HG03135 (cell line): ENCODE measurements around the gene MAP2K1.
"Not testable (repeated sequence)": the region's sequence is repeated elsewhere in the genome, so short reads cannot be mapped to it uniquely, and the experiment has no call there.

Experiments
- ATAC-seq: cut with Tn5 transposase; IDR thresholded peaks from one replicate; pipeline ENCODE4 v1.9.1; 2021; ENCODE audit warnings: mild to moderate bottlenecking, moderate library complexity; ENCODE audit not compliant: unreplicated experiment

The MAP2K1 gene

DNA sequence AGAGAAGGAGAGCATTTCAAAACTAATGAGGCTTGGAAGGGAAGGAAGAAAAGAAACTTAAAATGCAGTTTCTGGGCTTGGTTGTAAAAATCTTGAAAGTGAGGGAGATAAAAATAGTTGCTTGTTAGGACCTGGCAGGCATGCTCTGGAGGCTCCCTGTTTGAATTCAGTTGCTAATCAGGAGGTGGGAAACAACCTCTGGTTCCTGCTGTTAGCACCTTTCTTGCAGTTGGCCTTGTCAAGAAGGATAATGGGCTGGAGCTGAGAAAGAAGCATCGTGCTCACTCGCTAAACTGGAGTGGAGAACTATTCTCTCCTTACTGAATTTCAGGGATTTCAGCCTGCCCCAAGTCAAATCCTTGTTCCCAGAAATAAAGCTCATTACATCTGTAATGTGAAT lies 87.4 kb downstream of the MAP2K1 start:
- ATAC-seq: no peak

DNA sequence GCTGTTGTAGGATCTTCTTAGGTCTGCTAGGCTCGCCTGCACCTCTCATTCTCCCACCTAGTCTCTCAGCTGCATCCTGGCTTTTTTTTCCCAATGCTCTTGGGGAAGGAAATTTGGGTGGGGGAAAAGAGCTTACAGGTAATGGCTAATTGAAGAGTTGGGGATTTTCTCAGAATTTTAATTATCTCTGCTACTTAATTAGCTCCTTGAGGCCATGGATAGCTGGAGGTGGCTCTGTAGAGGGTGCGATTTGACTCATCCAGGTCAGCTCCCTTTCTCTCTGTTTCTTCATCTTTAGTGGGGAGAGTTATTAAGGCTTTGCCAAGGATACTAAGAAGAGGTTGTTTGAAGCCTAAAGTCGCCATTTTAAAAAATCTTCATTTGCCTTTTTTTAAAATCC lies 88.3 kb downstream of the MAP2K1 start:
- no peak for ATAC-seq

DNA sequence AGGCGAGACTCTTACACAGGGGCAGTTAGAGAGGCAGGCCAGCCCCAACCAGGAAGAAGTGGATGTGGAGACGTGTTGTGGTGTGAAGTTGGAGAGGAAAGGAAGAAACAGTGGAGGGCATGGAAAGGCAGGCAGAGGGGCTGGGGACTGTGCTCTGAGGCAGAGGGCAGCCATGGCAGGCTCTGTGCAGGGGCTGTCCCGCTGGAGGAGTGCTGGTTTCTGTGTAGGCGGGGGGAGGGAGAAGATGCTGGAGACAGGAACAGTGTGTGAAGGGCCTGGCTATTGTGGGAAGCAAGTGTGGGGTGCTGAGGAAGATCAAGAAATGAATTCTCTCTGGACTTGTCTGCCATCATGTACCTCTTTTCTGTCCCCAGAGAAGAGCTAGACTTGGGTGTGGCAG lies 89.8 kb downstream of the MAP2K1 start:
- no peak for ATAC-seq

DNA sequence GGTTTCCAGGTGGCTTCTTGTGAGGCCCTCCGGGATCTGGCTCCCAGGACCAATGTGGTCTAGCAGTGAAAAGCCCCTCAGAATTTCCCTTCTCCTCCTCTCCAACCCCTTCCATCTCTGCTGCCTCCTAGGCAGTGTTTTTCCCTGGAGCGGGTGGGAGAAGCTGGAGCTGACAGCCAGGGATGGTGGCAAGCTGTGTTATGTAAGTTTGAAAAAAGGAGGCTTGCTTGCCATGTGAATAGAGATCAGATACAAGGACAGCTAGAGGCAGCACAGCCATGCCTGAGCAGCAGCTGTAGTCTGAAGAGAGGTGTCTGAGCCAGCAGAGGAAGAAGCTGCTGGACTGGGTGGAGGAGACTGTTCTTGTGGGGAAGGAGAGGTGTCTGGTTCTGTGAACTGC lies 90.3 kb downstream of the MAP2K1 start:
- no peak for ATAC-seq

DNA sequence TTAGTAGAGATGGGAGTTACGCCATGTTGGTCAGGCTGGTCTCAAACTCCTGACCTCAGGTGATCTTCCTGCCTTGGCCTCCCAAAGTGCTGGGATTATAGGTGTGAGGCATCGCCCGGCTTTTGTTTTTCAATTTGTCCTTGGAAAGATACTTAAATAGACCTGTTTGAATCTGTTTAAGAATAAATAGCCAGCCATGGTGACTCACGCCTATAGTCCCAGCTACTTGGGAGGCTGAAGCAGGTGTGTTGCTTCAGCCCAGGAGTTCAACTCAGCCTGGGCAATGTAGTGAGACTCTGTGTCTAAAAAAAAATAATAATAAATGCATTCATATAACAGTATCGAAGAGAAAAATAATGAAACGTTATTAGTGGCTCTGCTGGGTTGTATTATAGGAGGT lies 93.6 kb downstream of the MAP2K1 start:
- no peak for ATAC-seq

DNA sequence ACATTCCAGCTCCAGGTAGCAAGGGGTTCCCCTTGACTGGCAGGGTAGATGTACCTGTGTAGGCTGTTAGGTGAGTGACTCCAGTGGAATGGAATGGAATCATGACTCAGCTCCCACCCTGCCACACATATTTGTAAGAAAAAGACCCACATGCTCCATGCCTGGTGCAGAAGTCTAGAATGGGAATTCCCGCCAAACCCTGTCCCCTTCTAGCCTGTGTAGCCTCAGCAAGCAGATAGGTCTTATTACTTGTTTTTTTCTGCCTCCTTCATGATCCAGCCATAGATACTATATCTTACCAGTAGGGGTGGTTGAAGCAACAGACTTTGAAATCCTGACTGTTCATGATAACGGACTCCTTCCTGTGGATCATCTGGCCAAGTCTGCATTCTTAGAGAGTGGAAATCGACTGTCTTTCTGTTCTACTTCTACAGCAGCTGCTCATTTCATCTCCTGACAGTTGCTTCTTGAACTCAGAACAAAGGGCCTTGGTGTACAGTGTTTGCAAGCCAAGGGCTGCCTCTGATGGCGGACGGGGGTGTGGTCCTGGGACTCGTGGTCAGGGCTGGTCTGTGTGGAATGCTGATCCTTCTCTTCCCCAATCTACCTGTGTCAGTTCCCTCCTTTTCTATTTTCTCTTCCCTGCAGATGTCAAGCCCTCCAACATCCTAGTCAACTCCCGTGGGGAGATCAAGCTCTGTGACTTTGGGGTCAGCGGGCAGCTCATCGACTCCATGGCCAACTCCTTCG lies 94.6 kb downstream of the MAP2K1 start:
- no peak for ATAC-seq

DNA sequence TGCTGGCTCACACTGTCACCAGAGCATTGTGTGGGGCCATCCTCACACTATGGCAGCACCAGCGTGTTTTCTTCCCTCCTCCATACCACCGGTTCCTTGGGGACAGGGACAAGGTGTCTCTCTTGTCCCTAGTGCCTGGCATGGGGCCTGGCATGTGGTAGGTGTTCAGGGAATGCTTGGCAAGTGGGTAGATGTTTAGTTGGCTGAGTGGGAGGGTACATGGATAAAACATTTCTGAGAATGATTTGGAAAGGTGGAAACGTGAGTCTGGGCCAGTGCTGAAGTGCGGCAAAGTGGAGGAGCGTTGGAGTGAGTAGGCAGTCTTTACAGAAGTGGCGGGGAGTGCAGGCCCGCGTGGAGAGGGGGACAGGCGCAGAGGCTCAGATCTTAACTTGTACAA lies 95.8 kb downstream of the MAP2K1 start:
- ATAC-seq: no peak

DNA sequence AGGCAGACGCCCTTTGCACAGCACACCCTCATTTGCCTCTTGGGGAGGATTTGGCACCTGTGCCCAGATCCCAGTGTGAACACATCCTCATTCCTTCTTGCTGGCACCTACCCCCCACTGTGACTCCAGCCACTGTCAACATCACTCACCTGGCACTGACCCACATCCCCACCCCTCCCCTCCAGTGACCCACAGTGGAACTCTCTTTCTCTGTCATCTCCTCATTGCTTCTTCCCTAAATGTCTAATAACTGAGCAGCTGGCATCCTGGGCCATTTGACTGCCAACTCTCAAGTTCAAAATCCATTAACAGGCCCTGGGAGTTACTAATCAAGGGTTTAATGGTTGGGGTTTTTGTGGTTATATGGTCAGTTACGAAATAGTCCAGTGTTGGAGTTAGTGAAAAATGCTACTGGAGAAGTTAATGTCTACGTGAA lies 96.4 kb downstream of the MAP2K1 start:
- ATAC-seq: no peak

DNA sequence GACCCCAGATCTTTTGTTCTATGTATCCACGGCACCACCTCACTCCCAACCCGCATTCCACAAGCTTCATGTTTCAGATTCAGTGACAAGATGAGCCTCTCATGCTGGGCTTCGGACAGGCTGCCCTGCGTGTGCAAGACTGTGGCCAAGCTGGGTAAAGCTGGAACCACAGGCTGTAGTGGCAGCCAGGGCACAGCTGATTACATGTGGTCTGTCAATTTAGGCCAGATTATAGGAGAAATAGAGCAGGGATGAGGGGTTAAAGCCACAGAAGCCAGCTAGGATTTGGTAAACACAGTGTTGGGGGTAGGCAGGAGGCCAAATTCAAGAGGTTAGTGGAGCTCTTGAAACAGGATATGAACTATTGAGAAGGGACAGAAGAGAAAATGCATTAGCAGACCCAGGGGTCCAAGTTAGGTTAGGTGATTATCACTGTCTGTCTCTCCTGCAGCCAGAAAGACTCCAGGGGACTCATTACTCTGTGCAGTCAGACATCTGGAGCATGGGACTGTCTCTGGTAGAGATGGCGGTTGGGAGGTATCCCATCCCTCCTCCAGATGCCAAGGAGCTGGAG lies 97.9 kb downstream of the MAP2K1 start:
- ATAC-seq: no peak

DNA sequence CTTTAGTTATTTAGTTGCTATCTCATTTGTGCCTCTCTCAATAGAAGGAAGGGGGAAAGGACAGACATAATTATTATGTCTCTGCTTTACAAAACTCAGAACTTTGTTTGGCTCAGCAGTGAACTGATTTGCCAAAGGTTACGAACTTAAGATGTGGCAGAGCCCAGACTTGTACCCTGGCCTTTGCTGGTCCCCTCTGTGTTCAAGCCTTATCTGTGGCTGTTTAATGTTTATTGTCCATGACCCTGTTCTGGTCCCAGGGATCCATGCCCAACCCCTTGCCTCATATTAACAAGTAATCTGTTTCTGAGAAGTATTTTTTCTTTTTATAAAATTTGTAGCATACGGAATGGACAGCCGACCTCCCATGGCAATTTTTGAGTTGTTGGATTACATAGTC lies 100.2 kb downstream of the MAP2K1 start:
- ATAC-seq: no peak

DNA sequence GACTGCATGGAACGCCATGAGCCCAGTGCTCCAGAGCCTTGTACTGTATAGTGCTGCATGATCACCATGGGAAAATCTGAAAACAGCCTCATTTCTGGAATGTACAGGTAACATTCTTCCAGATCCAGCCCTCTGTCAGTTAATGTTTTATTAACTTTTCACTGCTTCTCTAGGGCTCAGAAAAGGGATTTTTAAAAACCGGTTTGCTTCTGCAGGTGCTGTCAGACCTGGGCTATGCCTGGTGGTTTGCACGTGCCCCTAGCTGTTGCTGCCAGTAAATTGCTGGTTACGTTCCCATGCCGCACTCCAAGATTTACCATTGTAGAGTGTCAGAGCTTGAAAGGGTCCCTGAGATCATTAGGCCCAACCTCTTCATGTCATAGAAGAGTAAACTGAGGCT lies 101.8 kb downstream of the MAP2K1 start:
- no peak for ATAC-seq

DNA sequence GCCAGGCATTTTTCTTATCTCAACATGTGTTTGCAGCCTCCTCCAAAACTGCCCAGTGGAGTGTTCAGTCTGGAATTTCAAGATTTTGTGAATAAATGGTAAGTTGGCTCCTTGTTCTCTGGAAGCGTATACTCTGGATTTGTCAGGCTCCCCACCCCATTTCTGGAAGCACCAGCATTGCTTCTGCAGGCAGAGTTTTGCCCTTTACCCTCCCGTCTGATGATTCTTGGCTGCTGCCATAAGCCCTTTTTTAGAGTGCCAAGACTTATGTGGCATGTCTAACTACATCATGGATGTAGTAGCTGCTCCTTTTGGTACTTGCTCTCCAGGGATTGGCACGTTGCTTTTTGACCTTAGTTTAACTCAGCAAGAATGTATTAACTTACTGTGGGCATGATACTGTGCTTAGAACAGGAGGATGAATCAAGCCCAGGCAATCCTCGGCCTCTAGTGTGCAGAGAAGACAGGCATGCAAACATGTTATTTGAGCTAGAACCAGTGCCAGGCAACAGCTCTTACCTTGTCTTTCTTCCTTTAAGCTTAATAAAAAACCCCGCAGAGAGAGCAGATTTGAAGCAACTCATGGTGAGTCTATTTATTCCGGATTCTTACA lies 102.6 kb downstream of the MAP2K1 start:
- ATAC-seq: no peak

DNA sequence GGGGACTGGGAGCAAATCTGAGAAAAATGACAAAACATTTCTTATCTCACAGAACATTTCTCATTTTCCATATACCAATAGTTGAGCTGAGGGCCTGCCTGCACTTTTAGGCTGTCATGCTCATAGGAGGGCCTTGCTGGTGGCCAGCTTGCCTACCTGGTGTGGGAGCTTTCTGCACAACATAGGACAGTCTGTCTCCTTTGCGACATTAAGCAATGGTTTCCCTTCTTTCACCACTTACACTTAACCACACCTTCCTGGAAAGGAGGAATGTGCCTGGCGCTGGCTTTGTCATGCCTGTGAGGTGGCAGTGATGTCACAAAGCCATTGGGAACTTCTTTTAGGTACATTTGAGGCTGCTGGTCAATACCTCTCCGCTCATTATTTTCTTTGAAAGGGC lies 105.1 kb downstream of the MAP2K1 start:
- ATAC-seq: no peak

DNA sequence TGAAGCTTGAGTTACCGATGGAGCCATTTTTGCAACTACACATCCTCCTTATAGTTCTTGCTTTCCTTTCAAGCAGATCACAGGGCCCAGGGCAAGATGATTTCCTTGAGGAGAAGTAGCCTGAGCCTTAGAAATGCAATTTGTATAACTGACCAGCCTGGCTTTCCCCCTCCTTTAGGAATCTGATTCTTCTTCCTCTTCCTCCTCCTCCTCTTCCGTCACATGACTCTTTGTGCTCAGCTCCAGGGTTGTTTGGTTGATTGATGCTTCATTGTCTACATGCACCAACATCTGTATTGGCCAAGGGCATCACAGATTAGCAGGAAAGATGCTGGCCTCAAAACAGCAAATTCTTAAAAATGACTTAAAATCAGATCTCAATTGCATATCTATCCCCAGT lies 107.5 kb downstream of the MAP2K1 start:
- no peak for ATAC-seq

DNA sequence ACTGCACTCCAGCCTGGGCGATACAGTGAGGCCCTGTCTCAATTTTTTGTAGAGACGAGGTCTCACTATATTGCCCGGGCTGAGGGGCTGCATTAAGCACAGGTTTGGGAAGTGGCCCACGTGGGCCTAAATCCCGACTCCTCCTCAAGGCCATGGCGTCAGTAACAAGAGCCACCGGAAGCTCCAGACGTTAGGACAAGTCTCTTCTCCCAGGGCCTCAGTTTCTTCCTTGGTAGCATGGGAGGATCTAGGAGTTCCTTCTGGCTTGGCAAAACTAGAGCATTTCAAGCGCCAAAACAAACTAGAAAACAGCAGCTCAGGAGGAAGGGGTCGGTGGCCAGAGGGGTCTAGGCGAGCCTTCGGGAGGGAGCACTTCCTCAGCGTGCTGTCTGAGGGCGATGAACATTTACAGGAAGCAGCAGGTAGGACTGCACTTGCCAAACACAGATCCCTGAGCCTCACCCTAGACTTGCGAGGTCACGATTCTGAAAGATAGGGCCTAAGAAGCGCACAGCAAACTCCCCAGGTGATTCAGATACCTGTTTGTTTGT lies 110.3 kb downstream of the MAP2K1 start:
- peak; percentile 10 for ATAC-seq

DNA sequence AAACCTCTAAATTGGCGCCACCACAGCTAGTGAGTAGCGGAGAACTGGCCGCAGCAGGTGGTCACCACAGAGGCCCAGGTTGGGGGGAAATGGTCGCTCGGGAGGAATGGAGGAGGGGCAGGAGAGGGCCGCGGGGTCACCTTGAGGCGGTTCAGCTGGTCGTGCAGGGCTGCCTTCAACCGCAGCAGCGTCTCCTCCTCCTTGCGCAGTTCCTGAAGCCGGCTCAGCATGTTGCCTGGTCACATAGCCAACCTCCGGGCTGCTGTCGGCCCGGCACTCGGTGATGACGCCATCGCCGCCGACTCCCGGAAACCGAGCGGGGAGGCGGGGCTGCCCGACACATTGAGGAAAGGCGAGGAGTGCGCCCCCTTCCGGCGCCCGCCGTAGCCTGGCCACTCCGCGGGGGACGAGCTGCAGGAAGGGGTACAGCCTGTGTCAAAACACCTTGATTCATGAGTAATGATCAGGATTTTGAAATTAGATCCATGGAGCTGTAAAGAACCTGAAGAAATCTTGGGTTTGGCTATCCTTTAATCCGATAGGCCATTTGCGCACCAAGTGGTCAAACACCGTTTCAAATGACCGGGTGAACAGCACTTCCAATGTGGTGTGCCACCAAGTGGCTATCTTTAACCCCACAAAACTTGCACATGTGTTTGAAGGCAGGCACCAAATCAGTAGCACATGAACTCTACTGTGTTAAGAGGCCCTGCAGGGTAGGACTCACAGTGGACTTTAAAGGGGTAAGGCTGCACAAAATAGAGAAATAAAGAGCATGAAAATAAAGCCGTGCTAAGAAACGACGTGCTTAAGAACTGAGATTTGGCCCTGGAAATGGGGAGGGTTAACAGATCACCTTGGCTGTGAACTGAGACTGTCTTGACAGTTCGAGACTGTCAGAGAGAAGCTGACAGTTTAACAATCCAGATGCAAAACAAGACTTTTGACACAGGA lies 111.1 kb downstream of the MAP2K1 start, which contains the start of gene SNAPC5:
Gene SNAPC5, minus strand, starts transcription at position 261 of the 954 bp plus-strand sequence. Its CDS starts 31 bp downstream, at position 230.
- peak; percentile 84 for ATAC-seq

DNA sequence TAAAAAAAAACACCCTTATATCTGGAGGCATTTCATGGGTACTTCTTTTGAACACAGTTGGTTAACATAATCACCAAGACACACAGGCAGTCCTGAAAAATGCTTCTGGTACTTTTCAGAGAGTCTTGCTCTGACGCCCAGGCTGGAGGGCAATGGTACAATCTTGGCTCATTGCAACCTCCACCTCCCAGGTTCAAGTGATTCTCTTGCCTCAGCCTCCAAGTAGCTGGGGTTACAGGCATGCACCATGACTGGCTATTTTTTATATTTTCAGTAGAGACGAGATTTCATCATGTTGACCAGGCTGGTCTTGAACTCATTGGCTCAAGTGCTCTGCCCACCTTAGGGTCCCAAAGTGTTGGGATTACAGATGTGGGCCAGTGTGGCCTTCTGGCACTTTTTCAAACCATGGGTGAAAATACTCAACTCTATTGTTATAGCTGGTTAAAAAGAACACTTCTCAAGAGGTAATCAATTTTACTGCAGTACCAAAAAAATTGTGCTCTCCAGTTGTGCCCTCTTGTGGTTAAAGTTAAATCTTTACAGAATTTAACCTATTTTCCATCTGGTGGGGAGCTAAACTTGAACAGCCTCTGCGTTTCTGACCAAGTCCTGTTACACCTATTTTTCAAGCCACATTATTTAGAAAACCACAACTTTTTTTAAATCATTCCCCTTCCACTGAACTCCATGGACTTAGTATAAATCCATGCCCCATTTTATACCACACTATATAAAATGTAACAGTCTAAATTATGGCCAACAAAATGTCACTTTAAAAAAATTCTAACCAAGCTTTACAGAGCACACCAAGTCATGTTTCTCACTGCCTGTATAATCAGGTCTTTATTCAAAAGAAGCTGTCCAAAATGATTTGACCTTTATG lies 112.0 kb downstream of the MAP2K1 start:
- ATAC-seq: no peak

DNA sequence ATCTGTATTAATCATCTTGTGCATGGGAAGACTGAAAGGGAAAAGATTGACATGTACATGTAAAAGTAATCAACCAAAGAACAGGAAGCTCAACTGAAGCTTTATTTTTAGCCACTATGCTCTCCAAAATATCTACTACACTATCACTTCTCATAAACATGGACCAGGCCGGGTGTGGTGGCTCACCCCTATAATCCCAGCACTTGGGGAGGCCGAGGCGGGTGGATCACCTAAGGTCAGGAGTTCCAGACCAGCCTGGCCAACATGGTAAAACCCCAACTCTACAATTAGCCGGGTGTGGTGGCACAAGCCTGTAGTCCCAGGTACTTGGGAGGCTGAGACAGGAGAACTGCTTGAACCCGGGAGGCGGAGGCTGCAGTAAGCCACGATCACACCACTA lies 113.6 kb downstream of the MAP2K1 start:
- ATAC-seq: not testable (repeated sequence)

DNA sequence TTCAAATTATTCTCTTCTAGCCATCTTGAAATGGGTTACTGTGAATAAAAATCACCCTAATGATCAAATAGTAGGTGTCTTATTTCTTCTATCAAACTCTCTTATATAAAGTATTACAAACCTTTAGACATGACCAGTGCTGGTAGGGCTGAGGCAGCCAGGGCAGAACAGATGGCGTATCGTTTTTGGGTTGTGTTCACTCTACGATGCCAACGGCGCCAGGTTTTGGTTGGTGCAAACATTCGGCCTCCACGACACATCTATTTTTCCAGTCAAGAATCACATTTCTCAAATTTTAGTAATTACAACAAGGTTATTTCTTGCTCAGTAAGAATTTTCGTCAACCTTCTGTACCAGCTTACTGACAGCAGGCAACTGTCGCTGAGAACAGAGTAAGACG lies 115.8 kb downstream of the MAP2K1 start:
- ATAC-seq: no peak
